ENCODE data around the gene PPP1R36. TPM values are rescaled to one million over a fixed set of nuclear protein-coding genes. Genes with fewer than 3 reads are reported as not detected.
A peak's percentile ranks its signal among the peaks of the same experiment; 100 is the strongest.

The PPP1R36 gene
- total RNA-seq, 1 donor from 2014 or later: 1.3 TPM

- H3K4me1 Mint-ChIP-seq: peaks cover 7% of the 10 kb centered on the region
- DNase-seq (ENCODE audit: low spot score in 2 of 2, unreplicated experiment in 2 of 2): no peak
- no peak overlapping the region for H3K4me3 Mint-ChIP-seq
- TF ChIP-seq CTCF (IDR thresholded peaks at IDR 0.05; ENCODE audit: unreplicated experiment): no peak
- H3K36me3 Mint-ChIP-seq: peaks cover 6% of the 10 kb centered on the region
- H3K27me3 Mint-ChIP-seq (ENCODE audit: low read depth): no peaks in the 10 kb centered on the region
- peak overlapping the region; percentile 47 for H3K27ac Mint-ChIP-seq
- H3K9me3 Mint-ChIP-seq: no peaks in the 10 kb centered on the region
Measured at GRCh38 chr14:64525354-64525753, 24.4 kb upstream of the PPP1R36 start.

GRCh38 chr14:64531567-64531966 lies 18.2 kb upstream of the PPP1R36 start:
- H3K36me3 Mint-ChIP-seq: peaks cover 5% of the 10 kb centered on the region
- H3K4me3 Mint-ChIP-seq: no peak overlapping the region
- no peaks in the 10 kb centered on the region for H3K9me3 Mint-ChIP-seq
- H3K27ac Mint-ChIP-seq: peak overlapping the region; percentile 64
- DNase-seq (ENCODE audit: low spot score in 2 of 2, unreplicated experiment in 2 of 2): no peak
- H3K4me1 Mint-ChIP-seq: peaks cover 23% of the 10 kb centered on the region
- no peaks in the 10 kb centered on the region for H3K27me3 Mint-ChIP-seq (ENCODE audit: low read depth)
- no peak for TF ChIP-seq CTCF (IDR thresholded peaks at IDR 0.05; ENCODE audit: unreplicated experiment)

- Mint-ChIP-seq H3K9me3 (peaks cover 3% of the 10 kb centered on the region), H3K4me1 (peaks cover 28% of the 10 kb centered on the region), H3K27ac (peak overlapping the region; percentile 98), H3K36me3 (peaks cover 5% of the 10 kb centered on the region), H3K4me3 (peak overlapping the region; percentile 28), H3K27me3 (ENCODE audit: low read depth) (no peaks in the 10 kb centered on the region)
- no peak for DNase-seq (ENCODE audit: low spot score in 2 of 2, unreplicated experiment in 2 of 2)
- TF ChIP-seq CTCF (IDR thresholded peaks at IDR 0.05; ENCODE audit: unreplicated experiment): no peak
Measured at GRCh38 chr14:64536488-64537245, 13.1 kb upstream of the PPP1R36 start.

GRCh38 chr14:64540208-64541202 lies 9.3 kb upstream of the PPP1R36 start, which contains the start of gene HSPA2:
TSS of gene HSPA2 (plus strand) at chr14:64540741. CDS start at chr14:64540850, 109 bp downstream.
- peak; percentile 95 to 98 for DNase-seq (ENCODE audit: low spot score in 2 of 2, unreplicated experiment in 2 of 2)
- Mint-ChIP-seq H3K27ac (peak within 1 kb of the TSS; percentile 99), H3K9me3 (peaks cover 3% of the 10 kb centered on the region), H3K4me1 (peaks cover 40% of the 10 kb centered on the region), H3K4me3 (peak within 1 kb of the TSS; percentile 88), H3K36me3 (peaks cover 5% of the 10 kb centered on the region), H3K27me3 (ENCODE audit: low read depth) (no peaks in the 10 kb centered on the region)
- TF ChIP-seq CTCF (IDR thresholded peaks at IDR 0.05; ENCODE audit: unreplicated experiment): peak; percentile 55

GRCh38 chr14:64541261-64541971 lies 8.3 kb upstream of the PPP1R36 start:
- peaks cover 39% of the 10 kb centered on the region for H3K4me1 Mint-ChIP-seq
- TF ChIP-seq CTCF (IDR thresholded peaks at IDR 0.05; ENCODE audit: unreplicated experiment): no peak
- no peak for DNase-seq (ENCODE audit: low spot score in 2 of 2, unreplicated experiment in 2 of 2)
- H3K9me3 Mint-ChIP-seq: peaks cover 3% of the 10 kb centered on the region
- no peak overlapping the region for H3K4me3 Mint-ChIP-seq
- no peak overlapping the region for H3K27ac Mint-ChIP-seq
- H3K36me3 Mint-ChIP-seq: peaks cover 5% of the 10 kb centered on the region
- no peaks in the 10 kb centered on the region for H3K27me3 Mint-ChIP-seq (ENCODE audit: low read depth)
